Measurements from ENCODE around the gene TMBIM1. TPM values are rescaled to one million over a fixed set of nuclear protein-coding genes. Genes with fewer than 3 reads are reported as not detected.
A peak's percentile ranks its signal among the peaks of the same experiment; 100 is the strongest.

TMBIM1 gene
- total and polyA plus RNA-seq, 4 donors: 100 to 294 (median 212) TPM

DNA sequence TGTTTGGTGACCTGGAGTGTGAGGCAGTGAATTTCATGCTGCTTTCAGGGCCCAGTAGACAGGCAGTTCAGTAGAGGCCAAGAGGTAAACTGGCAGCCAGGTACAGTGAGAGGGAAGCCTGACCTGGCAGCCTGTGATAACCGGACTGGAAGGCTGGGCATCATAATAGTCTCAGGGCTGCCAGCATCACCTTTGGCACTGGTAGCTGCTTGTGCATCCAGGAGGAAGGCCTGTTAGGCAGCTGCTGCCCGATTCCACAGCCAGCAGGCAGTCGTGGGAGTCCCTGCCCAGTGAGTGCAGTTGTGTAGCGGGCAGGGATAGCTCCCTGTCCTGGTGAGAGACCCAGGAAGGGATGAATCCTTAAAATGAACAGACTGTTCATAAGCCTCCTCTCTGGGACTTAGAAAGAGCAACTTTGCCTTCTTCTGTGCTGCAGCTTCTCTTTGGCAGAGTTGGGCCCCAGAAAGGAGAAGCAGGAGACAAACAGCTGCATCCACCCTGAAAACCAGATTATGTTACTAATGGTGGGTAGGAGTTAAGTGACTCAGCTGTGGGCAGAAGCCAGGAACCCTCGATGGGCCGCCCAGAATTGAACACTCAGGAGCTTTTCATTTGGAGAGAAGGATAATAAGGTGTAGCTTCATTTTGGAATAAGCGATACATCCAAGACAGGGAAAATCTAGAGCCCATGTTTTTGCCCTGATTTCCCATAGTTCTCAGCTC lies 39.6 kb downstream of the TMBIM1 start:
- Histone ChIP-seq H3K9me3 (ENCODE audit: control insufficient read depth, low read length) (no peaks in the 10 kb centered on the region), H3K4me1 (ENCODE audit: control insufficient read depth in 1 of 2, insufficient read depth in 2 of 2, low read length in 2 of 2) (no peaks in the 10 kb centered on the region), H3K27me3 (ENCODE audit: control insufficient read depth in 1 of 2, insufficient read depth in 2 of 2, low read length in 1 of 2) (no peaks in the 10 kb centered on the region), H3K36me3 (ENCODE audit: control insufficient read depth in 1 of 2, insufficient read depth in 2 of 2, low read length in 1 of 2) (peaks cover 12 to 27% of the 10 kb centered on the region in 2 donors), H3K4me3 (ENCODE audit: low read length in 2 of 2) (no peak overlapping the region), H3K27ac (ENCODE audit: low read depth in 1 of 2, low read length in 2 of 2) (no peak overlapping the region)
- peak in 1 of 2 donors; percentile 24 for DNase-seq
- ATAC-seq (ENCODE audit: low FRiP score): no peak
- intact Hi-C loops (cut with DNase I): no loop called here
- WGBS, 2 donors: 58 to 72% methylated on average over 7 of the region's 7 CpGs

DNA sequence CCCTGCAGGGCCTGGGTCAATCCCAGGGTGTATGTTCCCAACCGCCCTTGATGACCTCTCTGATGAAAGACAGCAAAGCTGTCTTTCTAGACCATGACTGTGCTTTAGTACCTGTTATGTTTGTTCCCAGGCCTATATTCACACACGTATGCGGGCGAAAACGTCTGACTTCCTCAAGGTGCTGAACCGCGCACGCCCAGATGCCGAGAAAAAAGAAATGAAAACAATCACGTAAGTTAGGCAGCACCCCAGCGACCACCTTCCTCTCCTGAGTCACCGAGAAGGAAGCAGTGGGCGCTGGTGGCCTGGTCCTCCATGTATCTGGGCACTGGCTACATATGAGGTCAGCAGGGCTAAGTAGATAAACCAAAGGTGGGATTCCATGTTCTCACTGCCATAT lies 42.6 kb downstream of the TMBIM1 start:
- no peak for ATAC-seq (ENCODE audit: low FRiP score)
- Histone ChIP-seq H3K27me3 (ENCODE audit: control insufficient read depth in 1 of 2, insufficient read depth in 2 of 2, low read length in 1 of 2) (no peaks in the 10 kb centered on the region), H3K9me3 (ENCODE audit: control insufficient read depth, low read length) (no peaks in the 10 kb centered on the region), H3K4me1 (ENCODE audit: control insufficient read depth in 1 of 2, insufficient read depth in 2 of 2, low read length in 2 of 2) (no peaks in the 10 kb centered on the region), H3K36me3 (ENCODE audit: control insufficient read depth in 1 of 2, insufficient read depth in 2 of 2, low read length in 1 of 2) (peaks cover 14 to 35% of the 10 kb centered on the region in 2 donors), H3K27ac (ENCODE audit: low read depth in 1 of 2, low read length in 2 of 2) (no peak overlapping the region), H3K4me3 (ENCODE audit: low read length in 2 of 2) (no peak overlapping the region)
- intact Hi-C loops (cut with DNase I): no loop called here
- WGBS, 2 donors: 92 to 93% methylated on average over 13 of the region's 13 CpGs
- no peak for DNase-seq

DNA sequence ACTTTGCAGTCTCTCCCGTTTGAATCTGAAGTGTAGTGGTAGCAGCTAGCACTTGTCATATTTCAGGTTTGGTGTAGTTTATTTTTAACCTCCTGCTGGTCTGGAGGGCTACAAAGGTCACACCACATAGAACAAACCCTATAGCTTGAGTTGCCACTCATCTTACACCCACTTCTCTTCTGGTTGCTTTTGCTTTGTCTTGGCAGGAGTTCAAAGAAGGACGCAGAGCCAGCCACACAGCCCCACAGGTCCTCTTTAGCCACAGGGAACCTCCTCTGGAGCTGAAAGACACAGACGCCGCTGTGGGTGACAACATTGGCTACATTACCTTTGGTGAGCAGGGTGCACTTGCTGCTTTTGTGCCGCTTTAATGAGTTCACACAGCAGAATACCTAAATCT lies 47.1 kb downstream of the TMBIM1 start:
- DNase-seq (no peak), ATAC-seq (ENCODE audit: low FRiP score) (no peak)
- 71 to 72% methylated on average over 5 of the region's 5 CpGs for WGBS, 2 donors
- Histone ChIP-seq H3K27me3 (ENCODE audit: control insufficient read depth in 1 of 2, insufficient read depth in 2 of 2, low read length in 1 of 2) (no peaks in the 10 kb centered on the region), H3K9me3 (ENCODE audit: control insufficient read depth, low read length) (no peaks in the 10 kb centered on the region), H3K27ac (ENCODE audit: low read depth in 1 of 2, low read length in 2 of 2) (no peak overlapping the region), H3K36me3 (ENCODE audit: control insufficient read depth in 1 of 2, insufficient read depth in 2 of 2, low read length in 1 of 2) (peaks cover 15 to 26% of the 10 kb centered on the region in 2 donors), H3K4me3 (ENCODE audit: low read length in 2 of 2) (no peak overlapping the region), H3K4me1 (ENCODE audit: control insufficient read depth in 1 of 2, insufficient read depth in 2 of 2, low read length in 2 of 2) (peaks cover 0 to 4% of the 10 kb centered on the region in 2 donors)
- intact Hi-C loops (cut with DNase I): no loop called here

DNA sequence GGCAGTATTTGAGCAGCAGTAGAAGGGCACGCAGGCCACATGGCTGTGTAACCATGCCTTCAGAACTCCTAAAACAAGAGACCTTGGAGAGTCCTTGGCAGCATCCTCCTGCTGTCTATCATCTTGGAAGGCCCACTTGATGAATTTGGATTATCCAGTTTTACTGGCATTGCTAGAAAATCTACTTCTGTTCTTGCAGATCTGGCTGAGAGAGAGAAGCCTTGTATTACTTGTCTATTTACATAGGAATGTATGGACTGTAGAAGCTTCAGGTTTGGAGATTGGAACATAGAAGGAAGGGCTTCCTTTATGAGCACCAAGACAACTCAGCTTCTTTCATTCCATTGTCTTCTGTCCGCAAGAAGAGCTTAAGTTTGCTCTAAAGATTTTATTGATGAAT lies 47.6 kb downstream of the TMBIM1 start:
- Histone ChIP-seq H3K27ac (ENCODE audit: low read depth in 1 of 2, low read length in 2 of 2) (no peak overlapping the region), H3K27me3 (ENCODE audit: control insufficient read depth in 1 of 2, insufficient read depth in 2 of 2, low read length in 1 of 2) (no peaks in the 10 kb centered on the region), H3K36me3 (ENCODE audit: control insufficient read depth in 1 of 2, insufficient read depth in 2 of 2, low read length in 1 of 2) (peaks cover 16 to 22% of the 10 kb centered on the region in 2 donors), H3K4me3 (ENCODE audit: low read length in 2 of 2) (no peak overlapping the region), H3K4me1 (ENCODE audit: control insufficient read depth in 1 of 2, insufficient read depth in 2 of 2, low read length in 2 of 2) (peaks cover 0 to 4% of the 10 kb centered on the region in 2 donors), H3K9me3 (ENCODE audit: control insufficient read depth, low read length) (no peaks in the 10 kb centered on the region)
- 94 to 97% methylated on average over 2 of the region's 2 CpGs for WGBS, 2 donors
- ATAC-seq (ENCODE audit: low FRiP score) (no peak), DNase-seq (no peak)
- intact Hi-C loops (cut with DNase I): no loop called here

DNA sequence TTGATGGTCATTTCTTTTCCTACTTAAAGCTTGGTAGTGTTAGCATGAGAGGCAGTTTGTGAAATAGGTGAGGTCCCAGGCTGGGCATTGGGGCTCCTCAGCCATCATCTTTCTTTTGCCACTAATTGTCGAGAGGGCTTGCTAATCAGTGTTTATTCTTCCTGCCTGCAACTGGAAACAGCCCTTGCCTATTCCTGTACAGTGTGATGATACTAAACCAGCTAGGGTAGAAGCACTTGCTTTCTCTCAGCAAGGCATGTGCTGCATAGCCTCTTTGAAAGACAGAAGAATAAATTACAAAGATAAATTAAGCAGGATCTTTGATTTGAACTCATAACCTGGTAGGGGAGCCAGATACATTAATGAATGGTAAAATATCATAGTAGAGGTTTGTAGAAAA lies 48.1 kb downstream of the TMBIM1 start:
- WGBS, 2 donors: 70 to 74% methylated on average over 1 of the region's 1 CpG

DNA sequence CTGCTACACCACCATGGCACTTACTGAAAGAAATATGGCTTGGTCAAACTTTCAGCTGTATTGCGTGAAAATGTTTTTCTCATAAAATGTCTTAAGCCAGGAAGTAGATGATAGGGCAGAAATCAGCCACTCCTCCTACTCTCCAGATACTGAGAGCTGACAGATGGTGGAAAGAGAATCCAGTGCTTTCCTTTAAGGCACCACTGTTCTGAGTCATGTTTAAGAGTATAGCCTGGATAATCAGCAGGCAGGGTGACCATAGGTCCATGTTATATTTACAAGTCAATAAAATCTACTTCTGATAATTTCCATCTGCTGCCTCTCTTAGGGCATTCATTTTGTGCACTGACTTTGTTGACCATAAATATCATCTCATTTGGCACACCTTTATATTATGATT lies 53.4 kb downstream of the TMBIM1 start:
- peaks cover 14% of the 10 kb centered on the region in 2 donors for H3K36me3 ChIP-seq (ENCODE audit: control insufficient read depth in 1 of 2, insufficient read depth in 2 of 2, low read length in 1 of 2)
- 89 to 92% methylated on average over 1 of the region's 1 CpG for WGBS, 2 donors
- H3K9me3 ChIP-seq (ENCODE audit: control insufficient read depth, low read length): no peaks in the 10 kb centered on the region
- no peak overlapping the region for H3K27ac ChIP-seq (ENCODE audit: low read depth in 1 of 2, low read length in 2 of 2)
- intact Hi-C loops (cut with DNase I): no loop called here
- H3K4me1 ChIP-seq (ENCODE audit: control insufficient read depth in 1 of 2, insufficient read depth in 2 of 2, low read length in 2 of 2): peaks cover 0 to 4% of the 10 kb centered on the region in 2 donors
- DNase-seq (no peak), ATAC-seq (ENCODE audit: low FRiP score) (no peak)
- no peaks in the 10 kb centered on the region for H3K27me3 ChIP-seq (ENCODE audit: control insufficient read depth in 1 of 2, insufficient read depth in 2 of 2, low read length in 1 of 2)
- H3K4me3 ChIP-seq (ENCODE audit: low read length in 2 of 2): no peak overlapping the region

More for the DNA sequence above, 48.1 kb downstream of the TMBIM1 start:
- Histone ChIP-seq H3K4me3 (ENCODE audit: low read length in 2 of 2) (no peak overlapping the region), H3K27me3 (ENCODE audit: control insufficient read depth in 1 of 2, insufficient read depth in 2 of 2, low read length in 1 of 2) (no peaks in the 10 kb centered on the region), H3K9me3 (ENCODE audit: control insufficient read depth, low read length) (no peaks in the 10 kb centered on the region), H3K36me3 (ENCODE audit: control insufficient read depth in 1 of 2, insufficient read depth in 2 of 2, low read length in 1 of 2) (peaks cover 17 to 20% of the 10 kb centered on the region in 2 donors), H3K4me1 (ENCODE audit: control insufficient read depth in 1 of 2, insufficient read depth in 2 of 2, low read length in 2 of 2) (peaks cover 0 to 4% of the 10 kb centered on the region in 2 donors), H3K27ac (ENCODE audit: low read depth in 1 of 2, low read length in 2 of 2) (no peak overlapping the region)
- ATAC-seq (ENCODE audit: low FRiP score) (no peak), DNase-seq (no peak)
- intact Hi-C loops (cut with DNase I): no loop called here

DNA sequence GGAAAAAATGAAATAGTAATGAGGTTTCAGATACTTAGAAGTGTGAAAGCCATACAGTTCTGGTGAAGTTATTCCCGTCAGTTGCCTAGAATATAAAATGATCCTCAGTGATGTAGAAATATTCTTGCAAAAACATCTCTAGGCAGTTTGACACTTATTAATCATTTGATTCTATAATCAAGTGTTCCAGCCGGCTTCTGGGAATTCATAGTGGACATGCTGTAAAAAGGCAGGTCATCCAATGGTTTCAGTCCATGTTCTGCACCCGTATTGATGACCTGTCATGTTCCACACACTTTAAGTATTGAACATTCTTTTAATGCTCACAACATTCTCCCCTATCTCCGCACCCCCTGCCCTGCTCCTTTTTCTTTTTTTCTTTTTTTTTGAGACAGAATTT lies 55.5 kb downstream of the TMBIM1 start:
- Histone ChIP-seq H3K27me3 (ENCODE audit: control insufficient read depth in 1 of 2, insufficient read depth in 2 of 2, low read length in 1 of 2) (no peaks in the 10 kb centered on the region), H3K9me3 (ENCODE audit: control insufficient read depth, low read length) (no peaks in the 10 kb centered on the region), H3K4me1 (ENCODE audit: control insufficient read depth in 1 of 2, insufficient read depth in 2 of 2, low read length in 2 of 2) (peaks cover 0 to 2% of the 10 kb centered on the region in 2 donors), H3K27ac (ENCODE audit: low read depth in 1 of 2, low read length in 2 of 2) (no peak overlapping the region), H3K36me3 (ENCODE audit: control insufficient read depth in 1 of 2, insufficient read depth in 2 of 2, low read length in 1 of 2) (peaks cover 14 to 16% of the 10 kb centered on the region in 2 donors), H3K4me3 (ENCODE audit: low read length in 2 of 2) (no peak overlapping the region)
- no peak for DNase-seq
- intact Hi-C loops (cut with DNase I): no loop called here
- no peak for ATAC-seq (ENCODE audit: low FRiP score)
- WGBS, 2 donors: 83 to 86% methylated on average over 4 of the region's 4 CpGs

DNA sequence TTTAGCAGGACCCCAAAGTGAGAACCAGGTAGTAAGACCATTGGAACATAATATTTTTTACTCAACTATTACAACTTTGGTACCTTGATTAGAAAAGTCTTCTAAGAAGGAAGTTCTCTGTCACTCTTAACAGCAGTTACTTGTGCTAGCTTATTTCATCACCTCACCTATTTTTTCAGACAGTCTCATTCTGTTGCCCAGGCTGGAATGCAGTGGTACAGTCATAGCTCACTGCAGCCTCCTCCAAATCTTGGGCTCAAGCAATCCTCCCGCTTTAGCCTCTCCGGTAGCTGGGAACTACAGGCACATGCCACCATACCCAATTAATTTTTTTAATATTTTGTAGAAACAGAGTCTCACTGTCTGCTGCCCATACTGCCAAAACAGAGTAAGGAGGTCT lies 57.3 kb downstream of the TMBIM1 start:
- WGBS, 2 donors: 96 to 97% methylated on average over 2 of the region's 2 CpGs
- Histone ChIP-seq H3K27ac (ENCODE audit: low read depth in 1 of 2, low read length in 2 of 2) (no peak overlapping the region), H3K4me3 (ENCODE audit: low read length in 2 of 2) (no peak overlapping the region), H3K9me3 (ENCODE audit: control insufficient read depth, low read length) (no peaks in the 10 kb centered on the region), H3K27me3 (ENCODE audit: control insufficient read depth in 1 of 2, insufficient read depth in 2 of 2, low read length in 1 of 2) (no peaks in the 10 kb centered on the region), H3K4me1 (ENCODE audit: control insufficient read depth in 1 of 2, insufficient read depth in 2 of 2, low read length in 2 of 2) (peaks cover 0 to 5% of the 10 kb centered on the region in 2 donors), H3K36me3 (ENCODE audit: control insufficient read depth in 1 of 2, insufficient read depth in 2 of 2, low read length in 1 of 2) (peaks cover 15 to 23% of the 10 kb centered on the region in 2 donors)
- ATAC-seq (ENCODE audit: low FRiP score) (no peak), DNase-seq (no peak)
- intact Hi-C loops (cut with DNase I): no loop called here

DNA sequence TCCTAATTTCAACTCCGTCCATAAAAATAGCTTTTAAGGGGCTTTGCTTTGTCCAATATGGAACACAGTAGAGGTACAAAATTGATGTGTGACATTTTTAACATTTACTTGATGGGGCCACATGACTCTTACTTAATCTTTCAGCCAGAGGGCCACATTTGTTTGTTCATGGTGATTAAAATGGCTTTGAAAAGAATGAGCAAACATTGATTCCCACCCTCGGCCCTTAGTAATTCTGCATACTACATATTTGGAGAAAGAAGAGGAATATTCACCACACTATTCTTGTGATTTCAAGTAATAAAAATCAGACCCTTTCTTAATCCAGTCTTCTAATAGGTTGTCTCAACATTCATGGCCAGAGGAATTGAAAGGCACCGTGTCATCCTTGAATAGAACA lies 57.8 kb downstream of the TMBIM1 start:
- H3K4me3 ChIP-seq (ENCODE audit: low read length in 2 of 2): no peak overlapping the region
- no peak for DNase-seq
- no peaks in the 10 kb centered on the region for H3K27me3 ChIP-seq (ENCODE audit: control insufficient read depth in 1 of 2, insufficient read depth in 2 of 2, low read length in 1 of 2)
- WGBS, 2 donors: 42 to 48% methylated on average over 3 of the region's 3 CpGs
- intact Hi-C loops (cut with DNase I): no loop called here
- peaks cover 15 to 21% of the 10 kb centered on the region in 2 donors for H3K36me3 ChIP-seq (ENCODE audit: control insufficient read depth in 1 of 2, insufficient read depth in 2 of 2, low read length in 1 of 2)
- ATAC-seq (ENCODE audit: low FRiP score): no peak
- H3K27ac ChIP-seq (ENCODE audit: low read depth in 1 of 2, low read length in 2 of 2): no peak overlapping the region
- H3K9me3 ChIP-seq (ENCODE audit: control insufficient read depth, low read length): no peaks in the 10 kb centered on the region
- H3K4me1 ChIP-seq (ENCODE audit: control insufficient read depth in 1 of 2, insufficient read depth in 2 of 2, low read length in 2 of 2): peaks cover 0 to 5% of the 10 kb centered on the region in 2 donors
